ENCODE data around the gene SRP14. TPM values are rescaled to one million over a fixed set of nuclear protein-coding genes. Genes with fewer than 3 reads are reported as not detected.

Gene SRP14
- total RNA-seq, 4 donors from 2014 or later, result 105 to 163 (median 146) TPM

- Histone ChIP-seq H3K36me3 (no peaks in the 10 kb centered on the region), H3K4me1 (peaks cover 0 to 22% (median 17%) of the 10 kb centered on the region in 4 donors), H3K4me3 (no peak overlapping the region), H3K9me3 (no peaks in the 10 kb centered on the region), H3K27ac (peak overlapping the region in 2 of 4 donors; percentile 65 to 84), H3K27me3 (no peaks in the 10 kb centered on the region)
- no peak for DNase-seq
- no peak for TF ChIP-seq POLR2A (IDR thresholded peaks at IDR 0.05)
- TF ChIP-seq CTCF (IDR thresholded peaks at IDR 0.05), result no peak
Measured at GRCh38 chr15:40070166-40070557, 31.2 kb upstream of the SRP14 start.

- TF ChIP-seq CTCF (IDR thresholded peaks at IDR 0.05), result peak in 2 of 6 experiments; percentile 6 to 15
- TF ChIP-seq POLR2A (IDR thresholded peaks at IDR 0.05), result peak in 1 of 2 donors; percentile 20
- Histone ChIP-seq H3K4me1 (peaks cover 0 to 25% (median 21%) of the 10 kb centered on the region in 4 donors), H3K9me3 (no peaks in the 10 kb centered on the region), H3K4me3 (no peak overlapping the region), H3K36me3 (no peaks in the 10 kb centered on the region), H3K27me3 (no peaks in the 10 kb centered on the region), H3K27ac (peak overlapping the region; percentile 65 to 84 (median 72))
- DNase-seq, result peak; percentile 77 to 95 (median 94)
Measured at GRCh38 chr15:40069178-40070165, 30.5 kb upstream of the SRP14 start.

- H3K27ac ChIP-seq, result peak overlapping the region in 1 of 4 donors; percentile 84
- H3K9me3 ChIP-seq, result no peaks in the 10 kb centered on the region
- H3K27me3 ChIP-seq, result no peaks in the 10 kb centered on the region
- no peaks in the 10 kb centered on the region for H3K36me3 ChIP-seq
- TF ChIP-seq POLR2A (IDR thresholded peaks at IDR 0.05) (no peak), CTCF (IDR thresholded peaks at IDR 0.05) (no peak)
- DNase-seq, result no peak
- H3K4me1 ChIP-seq, result peaks cover 0 to 25% (median 23%) of the 10 kb centered on the region in 4 donors
- no peak overlapping the region for H3K4me3 ChIP-seq
Measured at GRCh38 chr15:40067921-40068624, 29.1 kb upstream of the SRP14 start.

GRCh38 chr15:40066589-40066988 is 27.6 kb upstream of the SRP14 start:
- Histone ChIP-seq H3K4me3 (no peak overlapping the region), H3K9me3 (no peaks in the 10 kb centered on the region), H3K4me1 (peaks cover 0 to 25% (median 23%) of the 10 kb centered on the region in 4 donors), H3K27ac (no peak overlapping the region), H3K36me3 (no peaks in the 10 kb centered on the region), H3K27me3 (no peaks in the 10 kb centered on the region)
- TF ChIP-seq CTCF (IDR thresholded peaks at IDR 0.05) (no peak), POLR2A (IDR thresholded peaks at IDR 0.05) (no peak)
- no peak for DNase-seq

- Histone ChIP-seq H3K4me3 (no peak overlapping the region), H3K36me3 (no peaks in the 10 kb centered on the region), H3K4me1 (peaks cover 0 to 24% (median 22%) of the 10 kb centered on the region in 4 donors), H3K27me3 (no peaks in the 10 kb centered on the region), H3K27ac (peak overlapping the region in 2 of 4 donors; percentile 66 to 69), H3K9me3 (no peaks in the 10 kb centered on the region)
- no peak for DNase-seq
- no peak for TF ChIP-seq POLR2A (IDR thresholded peaks at IDR 0.05)
- no peak for TF ChIP-seq CTCF (IDR thresholded peaks at IDR 0.05)
Measured at GRCh38 chr15:40065166-40065565, 26.2 kb upstream of the SRP14 start.
